ENCODE measurements around the gene ANKRD17.

ANKRD17 gene

DNA sequence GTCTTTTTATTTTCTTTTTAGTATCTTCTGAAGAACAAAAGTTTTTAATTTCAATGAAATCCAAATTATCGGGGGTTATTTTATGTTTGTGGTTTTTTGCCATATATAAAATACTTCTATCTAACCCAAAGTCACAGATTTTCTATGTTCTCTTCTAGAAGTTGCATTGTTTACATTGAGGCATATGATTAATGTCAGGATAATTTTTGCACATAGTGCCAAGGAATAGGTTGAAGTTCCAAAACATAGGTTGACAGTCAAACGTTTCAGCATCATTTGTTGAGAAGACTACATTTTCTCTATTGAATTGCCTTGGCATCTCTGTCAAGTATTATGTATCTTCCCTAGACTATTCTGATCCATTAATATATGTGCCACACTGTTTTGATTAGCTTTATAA is 64.5 kb downstream of the ANKRD17 start:
- DNase-seq (ENCODE audit: low spot score), result no peak

DNA sequence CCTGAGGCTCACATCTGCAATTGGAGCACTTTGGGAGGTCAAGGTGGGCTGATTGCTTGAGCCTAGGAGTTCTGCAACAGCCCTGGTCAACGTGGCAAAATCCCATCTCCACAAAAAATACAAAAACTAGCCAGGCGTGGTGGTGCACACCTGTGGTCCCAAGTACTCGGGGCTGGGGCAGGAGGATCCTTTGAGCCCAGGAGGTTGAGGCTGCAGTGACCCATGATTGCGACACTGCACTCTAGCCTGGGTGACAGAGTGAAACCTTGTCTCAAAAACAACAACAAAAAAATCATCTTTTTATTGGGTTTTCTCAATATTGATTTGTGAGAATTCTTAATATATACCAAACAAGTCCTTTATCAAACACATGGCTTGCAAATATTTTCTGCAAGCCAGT is 64.9 kb downstream of the ANKRD17 start:
- no peak for DNase-seq (ENCODE audit: low spot score)

DNA sequence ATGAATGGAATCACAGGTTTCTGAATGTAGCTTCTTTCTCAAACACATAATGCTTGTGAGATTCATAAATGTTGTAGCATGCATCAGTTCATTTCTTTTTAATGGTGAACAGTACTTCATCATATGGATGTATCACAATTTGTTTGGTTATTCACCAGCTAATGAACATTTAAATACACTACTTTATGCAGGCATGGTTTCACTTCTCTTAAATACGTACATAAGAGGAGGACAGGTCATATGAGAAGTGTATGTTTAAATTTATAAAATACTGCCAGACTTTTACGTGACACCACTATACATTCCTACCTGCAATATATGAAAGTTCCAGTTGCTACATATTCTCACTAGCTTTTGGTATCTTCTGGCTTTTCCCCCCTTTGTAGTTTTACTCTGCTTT is 65.4 kb downstream of the ANKRD17 start:
- no peak for DNase-seq (ENCODE audit: low spot score)

DNA sequence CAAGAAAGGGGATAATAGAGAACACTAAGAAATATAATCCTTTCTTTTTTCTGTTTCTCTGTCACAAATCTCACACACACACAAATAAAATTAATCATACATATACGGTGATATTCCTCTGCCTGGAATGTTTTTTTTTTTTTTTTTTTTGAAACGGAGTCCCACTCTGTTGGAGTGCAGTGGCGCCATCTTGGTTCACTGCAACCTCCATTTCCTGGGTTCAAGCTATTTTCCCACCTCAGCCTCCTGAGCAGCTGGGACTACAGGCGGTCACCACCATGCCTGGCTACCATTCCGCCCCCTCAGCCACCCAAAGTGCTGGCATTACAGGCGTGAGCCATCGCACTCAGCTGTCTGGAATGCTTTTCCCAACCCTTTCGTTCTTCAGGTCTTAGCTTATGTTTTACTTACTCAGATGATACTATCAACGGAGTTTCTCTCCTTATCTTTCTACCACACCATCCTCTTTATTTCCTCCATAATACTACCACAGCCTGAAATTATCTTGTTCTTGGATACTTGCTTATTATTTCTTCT is 69.3 kb downstream of the ANKRD17 start:
- DNase-seq (ENCODE audit: low spot score), result no peak

DNA sequence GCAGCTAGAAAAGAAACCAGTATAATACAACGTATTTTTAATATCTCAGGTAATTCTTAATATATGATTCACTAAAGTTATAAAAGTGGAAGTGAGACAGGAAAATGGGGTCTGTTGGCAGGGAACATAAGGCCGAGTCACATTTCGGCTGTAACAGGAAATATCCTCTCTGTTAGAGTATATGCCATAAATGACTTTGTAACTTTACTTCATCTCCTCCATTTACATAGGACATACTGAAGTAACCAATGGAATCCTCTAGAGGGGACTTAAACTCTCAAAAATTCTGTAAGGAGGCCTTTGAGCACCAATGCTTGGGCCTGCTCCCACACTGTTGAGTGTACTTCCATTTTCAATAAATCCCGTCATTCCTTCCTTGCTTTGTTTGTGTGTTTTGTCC is 71.3 kb downstream of the ANKRD17 start:
- no peak for DNase-seq (ENCODE audit: low spot score)

DNA sequence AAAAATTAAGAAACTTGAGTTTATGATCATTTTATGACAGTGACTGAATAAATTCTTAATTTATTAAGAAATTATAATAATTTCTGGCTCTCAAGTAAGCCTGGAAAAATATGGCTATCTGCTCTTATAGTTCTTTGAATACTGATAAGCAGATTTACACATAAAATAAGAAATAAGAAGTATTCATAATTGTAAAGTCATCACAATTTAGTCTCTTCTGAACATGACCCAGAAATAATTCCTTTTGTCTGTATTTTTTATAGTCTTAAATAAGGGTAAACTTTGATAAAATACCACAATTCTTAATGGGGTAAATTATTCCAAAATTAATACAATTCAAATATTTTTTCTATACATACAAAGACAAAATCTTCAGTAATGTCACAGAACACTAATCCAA is 72.7 kb downstream of the ANKRD17 start:
- DNase-seq (ENCODE audit: low spot score), result no peak

DNA sequence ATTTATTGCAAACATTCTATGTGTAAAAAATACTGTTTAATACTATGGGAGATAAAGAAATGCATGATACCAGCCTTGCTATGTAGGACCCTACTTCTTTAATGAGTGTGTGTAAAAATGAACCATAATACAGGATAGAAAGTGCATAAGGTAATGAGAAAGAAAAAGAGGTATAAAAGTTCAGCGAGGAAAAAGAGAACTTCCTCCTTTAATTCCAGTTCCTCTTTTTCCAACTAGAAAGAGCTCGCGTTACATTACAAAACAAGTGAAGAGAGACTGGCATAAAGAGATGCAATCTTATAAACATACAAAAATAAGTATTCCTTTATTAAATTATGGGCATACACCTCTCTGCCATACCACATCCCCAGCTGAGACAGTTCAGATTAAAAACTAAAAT is 77.4 kb downstream of the ANKRD17 start:
- no peak for DNase-seq (ENCODE audit: low spot score)

DNA sequence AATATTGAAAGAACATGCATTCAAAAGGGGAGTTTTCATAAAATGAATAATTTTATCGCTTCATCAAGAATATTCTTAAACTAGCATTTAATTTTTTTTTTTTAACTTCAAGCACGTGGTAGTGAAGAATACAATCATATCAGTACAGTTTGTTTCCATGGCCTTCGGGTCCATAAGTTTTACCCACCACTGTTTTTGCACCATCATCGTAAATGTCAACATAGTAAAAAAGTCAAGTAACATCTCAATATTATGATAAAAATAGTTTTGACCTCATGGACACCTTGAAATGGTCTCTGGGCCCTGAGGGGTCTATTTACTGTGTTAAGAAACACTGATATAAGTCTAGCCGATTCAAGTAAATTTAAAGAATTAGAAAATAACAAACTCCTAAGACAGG is 80.2 kb downstream of the ANKRD17 start:
- DNase-seq (ENCODE audit: low spot score), result no peak

DNA sequence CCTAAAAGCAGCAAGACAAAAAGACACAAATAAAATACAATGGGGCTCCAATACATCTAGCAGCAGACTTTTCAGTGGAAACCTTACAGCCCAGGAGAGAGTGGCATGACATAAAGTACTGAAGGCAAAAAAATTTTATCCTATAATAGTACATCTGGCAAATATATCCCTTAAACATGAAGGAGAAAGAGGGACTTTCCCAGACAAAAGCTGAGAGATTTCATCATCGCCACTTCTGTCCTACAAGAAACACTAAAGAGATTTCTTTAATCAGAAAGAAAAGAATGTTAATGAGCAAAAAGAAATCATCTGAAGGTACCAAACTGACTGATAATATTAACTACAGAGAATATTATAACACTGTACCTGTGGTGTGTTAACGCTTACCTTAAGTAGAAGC is 86.4 kb downstream of the ANKRD17 start:
- DNase-seq (ENCODE audit: low spot score), result no peak

DNA sequence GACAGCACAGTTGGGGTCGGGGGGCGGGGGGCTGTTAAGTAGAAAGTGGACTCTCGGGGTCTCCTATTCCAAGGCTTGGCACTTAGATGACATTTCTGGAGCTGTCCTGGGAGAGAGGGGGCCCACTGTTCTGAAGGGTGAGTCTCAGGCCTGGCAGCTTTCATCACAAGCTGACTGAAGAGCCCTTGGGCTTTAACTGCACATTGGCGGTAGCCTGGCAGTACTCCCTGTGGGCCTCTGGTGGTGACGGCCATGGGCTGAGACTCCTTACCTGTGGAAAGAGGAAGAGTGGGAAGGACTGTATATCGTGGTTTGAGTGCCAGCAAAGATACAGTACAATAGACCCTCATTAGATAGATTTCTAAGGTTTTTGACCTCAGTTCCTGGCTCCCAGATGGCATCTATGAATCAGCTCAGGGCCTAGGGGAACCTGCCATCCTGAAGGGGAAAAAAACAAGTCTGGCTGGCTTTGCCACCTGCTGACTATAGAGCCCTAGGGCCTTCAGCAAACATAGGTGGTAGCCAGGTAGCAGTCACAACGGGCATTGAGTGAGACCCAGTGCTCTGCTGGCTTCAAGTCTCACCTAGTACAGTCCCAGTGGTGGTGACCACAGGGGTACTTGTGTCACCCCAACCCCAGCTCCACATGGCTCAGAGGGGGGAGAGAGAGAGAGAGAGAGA is 87.9 kb downstream of the ANKRD17 start:
- DNase-seq (ENCODE audit: low spot score), result no peak

DNA sequence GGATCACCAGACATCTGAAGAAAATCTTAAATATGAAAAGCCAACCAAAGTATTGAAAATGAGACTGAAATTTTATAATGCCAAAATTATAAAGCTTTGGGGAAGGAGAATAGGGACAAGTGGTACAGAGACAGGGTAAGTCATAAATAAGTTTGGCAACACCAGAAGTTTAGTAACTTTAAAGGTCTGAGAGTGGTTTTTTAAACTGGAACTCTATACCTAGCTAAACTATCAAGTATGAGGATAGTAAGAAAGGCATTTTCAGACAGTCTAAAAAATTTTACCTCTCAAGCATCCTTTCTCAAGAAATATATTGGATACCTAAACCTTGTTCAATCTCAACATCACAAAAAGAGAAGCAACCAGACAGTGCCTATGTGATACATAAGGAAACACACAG is 92.4 kb downstream of the ANKRD17 start:
- DNase-seq (ENCODE audit: low spot score), result no peak

DNA sequence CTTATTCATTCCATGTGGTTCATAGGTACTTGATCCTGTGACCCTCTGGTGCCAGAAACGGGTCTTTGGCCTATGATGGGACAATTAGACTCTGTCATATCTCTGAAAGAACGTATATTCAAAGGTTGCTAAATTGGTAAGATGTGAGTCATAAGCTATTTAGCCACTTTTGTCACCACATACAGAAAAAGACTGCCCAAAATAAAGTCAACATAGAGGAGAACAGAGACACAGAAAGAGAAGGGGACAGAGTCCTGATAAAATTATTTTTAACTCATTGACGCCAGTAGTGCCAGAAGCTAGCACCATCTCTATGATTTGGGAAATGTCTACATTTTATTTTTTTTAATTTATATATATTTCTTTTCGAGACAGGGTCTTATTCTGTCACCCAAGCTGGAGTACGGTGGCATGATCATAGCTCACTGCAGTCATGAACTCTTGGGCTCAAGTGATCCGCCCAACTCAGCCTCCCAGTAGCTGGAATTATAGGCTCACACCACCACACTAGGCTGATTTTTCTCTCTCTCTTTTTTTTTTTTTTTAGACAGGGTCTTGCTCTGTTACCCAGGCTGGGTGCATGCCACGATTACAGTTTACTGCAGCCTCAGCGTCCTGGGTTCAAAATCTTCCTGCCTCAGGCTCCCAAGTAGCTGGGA is 96.9 kb downstream of the ANKRD17 start:
- no peak for DNase-seq (ENCODE audit: low spot score)

DNA sequence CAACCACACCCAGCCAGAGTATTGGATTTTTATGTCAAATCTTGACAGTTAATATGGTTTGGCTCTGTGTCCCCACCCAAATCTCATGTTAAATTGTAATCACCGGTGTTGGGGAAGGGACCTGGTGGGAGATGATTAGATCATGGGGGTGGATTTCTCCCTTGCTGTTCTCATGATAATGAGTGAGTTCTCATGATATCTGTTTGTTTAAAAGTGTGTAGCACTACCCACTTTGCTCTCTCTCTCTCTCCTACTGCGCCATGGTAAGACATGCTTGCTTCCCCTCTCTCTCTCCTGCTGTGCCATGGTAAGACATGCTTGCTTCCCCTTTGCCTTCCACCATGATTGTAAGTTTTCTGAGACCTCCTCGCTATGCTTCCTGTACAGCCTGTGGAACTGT is 102.2 kb downstream of the ANKRD17 start:
- no peak for DNase-seq (ENCODE audit: low spot score)

DNA sequence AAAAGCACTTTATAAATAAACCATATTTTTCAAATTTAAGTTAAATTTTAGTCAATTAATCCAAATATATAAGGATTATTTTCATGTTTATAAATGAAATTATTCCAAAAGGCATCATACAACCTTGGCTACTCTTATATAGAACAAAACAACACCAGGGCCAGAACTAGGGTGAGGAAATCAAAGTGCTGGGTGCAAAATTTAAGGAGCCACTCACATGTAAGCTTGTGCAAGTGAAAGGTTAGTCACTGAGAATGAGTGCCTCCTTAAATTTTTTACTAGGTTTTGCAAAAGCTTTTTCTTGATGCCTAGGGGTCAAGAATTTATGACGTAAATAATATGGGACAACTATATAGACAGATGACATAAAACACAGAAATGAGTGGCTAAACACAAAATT is 105.7 kb downstream of the ANKRD17 start:
- no peak for DNase-seq (ENCODE audit: low spot score)

DNA sequence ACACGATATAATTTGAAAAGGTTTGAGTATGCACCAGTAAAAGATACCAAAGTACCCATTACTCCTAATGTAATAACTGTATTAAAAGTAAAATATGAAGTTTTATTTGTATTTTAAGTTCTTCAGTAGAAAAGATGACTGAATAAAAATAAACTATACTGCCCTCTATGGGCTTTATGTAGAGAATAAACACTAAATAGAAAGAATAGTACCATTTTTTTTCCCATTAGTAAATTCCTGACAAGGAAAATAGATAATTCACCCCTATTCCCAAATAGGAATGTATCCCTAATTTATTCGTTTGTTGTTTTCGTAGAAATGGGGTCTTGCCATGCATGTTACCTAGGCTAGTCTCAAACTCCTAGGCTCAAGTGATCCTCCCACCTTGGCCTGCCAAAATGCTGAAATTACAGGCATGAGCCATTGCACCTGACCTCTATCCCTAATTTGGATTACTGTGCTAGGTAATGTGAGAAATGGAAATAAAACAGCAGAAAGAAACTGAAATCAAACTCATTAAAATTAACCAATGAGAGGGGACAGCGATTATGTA is 115.5 kb downstream of the ANKRD17 start:
- peak; percentile 8 for DNase-seq (ENCODE audit: low spot score)

DNA sequence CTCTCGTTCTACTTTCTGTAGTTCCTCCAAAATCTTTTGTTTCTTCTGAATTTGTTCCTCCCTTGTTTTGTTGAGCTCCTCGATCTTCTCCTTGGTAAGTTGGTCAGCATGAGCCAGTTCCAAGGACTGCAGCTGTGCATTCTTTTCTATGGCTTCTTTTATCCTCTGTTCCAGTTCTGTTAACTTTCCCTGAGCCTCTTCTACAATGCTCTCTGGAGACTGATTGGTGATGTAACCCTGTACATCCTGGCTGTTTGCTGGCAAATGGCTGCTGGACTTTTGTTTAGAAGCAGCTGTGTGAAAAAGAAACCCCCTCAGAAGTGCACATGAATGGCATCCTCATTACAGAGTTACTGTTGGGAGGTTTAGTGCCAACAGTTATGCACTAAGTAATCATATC is 118.6 kb downstream of the ANKRD17 start:
- no peak for DNase-seq (ENCODE audit: low spot score)

DNA sequence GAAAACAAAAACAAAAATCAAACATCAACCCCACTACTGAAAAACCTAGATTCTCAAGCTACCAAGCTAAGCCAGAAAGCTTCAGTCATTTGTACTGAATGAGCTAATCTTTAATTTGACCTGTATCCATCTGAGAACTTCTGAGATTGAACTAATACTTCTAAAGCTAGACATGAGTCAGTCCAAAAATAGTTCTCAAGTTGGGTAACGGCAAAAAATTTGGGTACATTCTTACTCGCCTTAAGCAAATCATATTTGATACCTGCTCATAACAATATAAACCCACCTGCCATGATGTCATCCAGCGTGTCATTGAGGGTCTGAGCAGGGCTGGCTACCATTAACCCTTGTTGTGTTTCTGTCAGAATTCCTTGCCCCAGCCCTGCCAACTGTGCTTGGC is 119.4 kb downstream of the ANKRD17 start:
- DNase-seq (ENCODE audit: low spot score), result no peak

DNA sequence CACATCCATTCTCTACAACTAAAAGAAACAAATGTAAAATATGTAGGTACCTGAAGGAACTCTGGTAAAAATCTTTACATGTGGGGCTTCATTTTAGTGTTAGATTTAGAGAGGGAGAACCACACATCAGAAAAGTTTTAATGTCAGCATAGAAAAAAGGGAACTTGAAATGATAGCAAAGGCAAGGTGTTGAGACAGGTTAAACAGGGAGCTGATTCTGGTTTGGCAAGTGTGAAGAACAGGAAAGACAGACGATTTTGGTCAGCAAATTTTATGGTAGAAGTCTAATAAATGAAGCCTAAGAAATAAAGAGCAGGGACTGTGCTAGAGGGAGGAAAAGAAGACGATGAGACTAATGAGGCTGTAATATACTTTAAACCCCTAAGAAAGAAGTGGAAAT is 121.5 kb downstream of the ANKRD17 start:
- DNase-seq (ENCODE audit: low spot score), result no peak

DNA sequence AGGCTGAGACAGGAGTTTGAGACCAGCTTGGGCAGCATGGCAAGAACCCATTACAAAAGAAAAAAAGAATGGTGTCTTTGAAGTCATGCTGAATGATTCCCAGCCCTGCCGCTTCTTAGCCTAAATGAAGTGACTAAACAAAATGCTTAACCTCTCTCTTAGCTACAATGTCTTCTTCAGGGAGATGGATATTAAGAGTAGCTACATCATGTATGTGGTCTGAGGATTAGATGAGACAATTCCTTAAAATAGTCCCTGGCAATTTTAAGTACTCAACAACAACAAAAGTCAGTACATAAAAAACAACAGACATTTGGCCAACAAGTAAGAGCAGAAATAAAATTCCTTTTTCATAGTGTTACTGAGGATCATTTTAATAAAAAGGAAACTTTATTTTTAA is 124.8 kb downstream of the ANKRD17 start:
- DNase-seq (ENCODE audit: low spot score), result no peak

DNA sequence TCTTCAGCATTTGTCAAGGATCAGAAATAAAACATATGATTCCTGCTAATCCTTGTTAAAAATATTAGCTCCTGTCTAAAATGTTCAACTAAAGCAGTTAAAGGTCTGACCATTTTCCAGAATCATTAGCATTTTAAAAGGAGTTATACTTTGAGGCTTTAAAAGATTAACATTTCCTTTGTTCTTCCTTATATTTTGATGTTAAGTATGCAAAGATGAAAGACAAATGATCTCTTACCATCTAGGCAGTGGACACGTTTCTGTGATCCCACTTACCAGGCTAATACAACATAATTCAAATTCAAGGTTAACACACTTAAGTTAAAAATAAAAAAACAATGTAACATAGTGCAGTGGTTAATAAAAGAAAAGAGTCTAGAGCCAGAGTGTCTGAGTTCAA is 127.3 kb downstream of the ANKRD17 start:
- no peak for DNase-seq (ENCODE audit: low spot score)

DNA sequence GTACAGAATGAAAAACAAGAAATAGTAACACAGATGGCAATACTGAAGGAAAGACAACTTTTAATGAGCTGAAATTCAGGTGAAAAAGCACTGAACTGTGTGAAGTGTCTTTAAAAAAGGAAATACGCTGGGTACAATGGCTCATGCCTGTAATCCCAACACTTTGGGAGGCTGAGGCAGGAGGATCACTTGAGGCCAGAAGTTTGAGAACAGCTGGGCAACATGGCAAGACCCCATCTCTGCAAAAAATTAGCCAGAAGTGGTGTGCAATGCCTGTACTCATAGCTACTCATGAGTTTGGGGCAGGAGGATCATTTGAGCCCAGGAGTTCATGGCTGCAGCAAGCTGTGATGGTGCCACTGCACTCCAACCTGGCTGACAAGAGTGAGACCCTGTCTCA is 129.3 kb downstream of the ANKRD17 start:
- DNase-seq (ENCODE audit: low spot score), result no peak

DNA sequence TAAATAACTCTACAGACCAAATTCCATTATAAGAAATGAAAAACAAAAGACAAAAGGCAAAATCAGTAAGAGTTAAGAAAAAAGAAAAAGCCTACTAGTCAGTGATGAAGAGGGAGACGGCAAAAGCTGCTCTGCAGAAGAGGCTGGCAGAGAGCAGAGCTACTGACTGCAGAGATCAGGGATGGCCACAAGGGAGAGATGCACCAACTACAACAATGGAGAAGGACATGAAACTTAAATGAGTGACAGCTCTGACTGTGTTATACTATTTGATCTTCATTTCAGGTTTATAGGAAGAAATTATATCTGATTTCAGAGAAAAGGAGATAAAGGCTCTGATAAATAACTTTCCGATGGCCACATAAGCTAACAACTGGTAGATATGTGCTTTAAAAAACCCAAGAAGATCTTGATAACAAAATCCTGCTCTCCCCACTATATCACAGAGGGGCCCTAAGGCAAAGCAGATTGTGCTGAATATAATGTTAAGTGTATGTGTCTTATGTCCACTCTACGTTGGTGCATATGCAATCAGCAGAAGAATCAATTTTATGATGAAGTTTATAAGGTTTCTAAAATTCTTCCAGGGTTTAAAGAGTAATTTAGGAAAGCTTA is 130.7 kb downstream of the ANKRD17 start:
- peak; percentile 26 for DNase-seq (ENCODE audit: low spot score)

DNA sequence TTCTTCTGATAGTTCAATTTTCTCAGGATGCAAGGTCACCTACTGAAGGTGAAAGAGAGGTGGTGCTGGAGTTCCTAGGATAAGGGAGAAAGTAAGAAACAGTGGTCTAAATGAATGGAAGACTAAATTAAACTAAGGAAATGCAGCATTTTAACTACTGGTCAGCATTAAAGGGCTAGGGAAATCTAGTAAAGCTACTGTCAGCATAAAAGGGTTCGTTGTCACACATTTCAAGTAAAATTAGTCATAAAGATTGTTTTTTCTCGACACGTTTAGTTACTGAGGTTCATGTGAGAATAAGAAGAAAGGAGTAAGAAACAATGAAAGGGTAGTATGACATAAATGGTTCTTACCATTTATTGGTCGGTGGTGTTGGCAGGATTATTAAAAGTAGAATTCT is 149.1 kb downstream of the ANKRD17 start:
- no peak for DNase-seq (ENCODE audit: low spot score)
